Fibroblast of the aortic adventitia (primary cell): ENCODE data around the gene NCLN. TPM values are rescaled to one million over a fixed set of nuclear protein-coding genes. Genes with fewer than 3 reads are reported as not detected.
"Not testable (repeated sequence)": the region's sequence is repeated elsewhere in the genome, so short reads cannot be mapped to it uniquely, and the experiment has no call there.

Experiments used
- DNase-seq: peaks from one replicate; pipeline ENCODE4 v3.0.0-alpha.2; 2010; ENCODE audit warnings: low read depth
- H3K4me3 ChIP-seq: 2 replicates; pipeline ENCODE4 v1.5.1; 2011; ENCODE audit warnings: low read depth, mild to moderate bottlenecking, control low read depth, low read length, moderate library complexity
- CTCF ChIP-seq: IDR thresholded peaks from 2 replicates; pipeline ENCODE4 v1.5.1; 2011; ENCODE audit warnings: mild to moderate bottlenecking, low read length, control low read depth, inconsistent platforms; ENCODE audit not compliant: insufficient read depth
- total RNA-seq: library from RNA; depleted of rRNA; stranded (reverse); fragments of >200 nt; gene quantifications from 2 replicates; pipeline ENCODE4 v1.2.3, GENCODE V29; 2012; ENCODE audit warnings: low replicate concordance

The NCLN gene
- total RNA-seq, 1 donor, result 38.3 TPM

- TF ChIP-seq CTCF, result no peak
- no peak for DNase-seq
- H3K4me3 ChIP-seq, result no peak overlapping the region
Observed at GRCh38 chr19:3189702-3190469, 4.2 kb downstream of the NCLN start.

GRCh38 chr19:3190470-3190770 is 4.7 kb downstream of the NCLN start:
- DNase-seq, result no peak
- TF ChIP-seq CTCF, result no peak
- H3K4me3 ChIP-seq, result no peak overlapping the region

- DNase-seq, result no peak
- no peak for TF ChIP-seq CTCF
- no peak overlapping the region for H3K4me3 ChIP-seq
Observed at GRCh38 chr19:3190921-3191805, 5.4 kb downstream of the NCLN start.

GRCh38 chr19:3191806-3192104 is 6.0 kb downstream of the NCLN start:
- not testable (repeated sequence) for H3K4me3 ChIP-seq, DNase-seq

- TF ChIP-seq CTCF, result no peak
- DNase-seq, result no peak
- no peak overlapping the region for H3K4me3 ChIP-seq
Observed at GRCh38 chr19:3192228-3192635, 6.5 kb downstream of the NCLN start.

- DNase-seq, result no peak
- no peak for TF ChIP-seq CTCF
Observed at GRCh38 chr19:3192684-3193083, 7.0 kb downstream of the NCLN start.

GRCh38 chr19:3193256-3194105 is 7.8 kb downstream of the NCLN start:
- TF ChIP-seq CTCF, result no peak
- DNase-seq, result no peak
- no peak overlapping the region for H3K4me3 ChIP-seq

More at GRCh38 chr19:3192684-3193083, 7.0 kb downstream of the NCLN start:
- H3K4me3 ChIP-seq, result no peak overlapping the region
